GM19238 (cell line): ENCODE data around the gene ADNP.

Experiments
- DNase-seq: peaks from one replicate; pipeline ENCODE4 v3.0.0; 2011; ENCODE audit warnings: low spot score; ENCODE audit not compliant: insufficient read length

Gene ADNP

DNA sequence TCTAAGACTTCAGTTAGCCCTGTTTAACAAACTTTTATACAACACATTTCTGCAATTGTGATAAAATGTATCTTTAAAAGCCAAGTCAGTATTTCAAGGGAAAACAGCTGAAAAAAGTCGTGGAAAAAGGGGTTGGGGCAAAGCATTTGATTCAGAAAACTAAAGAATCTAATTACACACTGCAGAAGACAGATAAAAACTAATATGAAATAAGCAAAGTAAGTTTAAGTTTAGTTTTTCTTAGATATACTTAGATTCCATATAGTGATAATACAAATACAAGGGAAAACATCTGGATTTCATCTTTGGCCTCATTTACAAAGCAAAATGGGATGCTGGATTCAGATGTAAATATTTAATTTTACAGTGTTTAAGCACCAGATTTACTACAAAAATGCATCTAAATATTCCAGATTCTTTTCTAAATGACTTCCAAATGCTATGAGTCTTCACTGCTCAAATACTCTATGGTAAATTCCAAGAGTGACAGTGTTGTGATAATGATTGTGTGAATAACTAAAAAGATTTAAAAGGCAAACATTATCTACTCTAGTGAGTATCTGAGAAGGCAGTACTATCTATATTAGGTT is 1.5 kb upstream of the ADNP start:
- DNase-seq = no peak

DNA sequence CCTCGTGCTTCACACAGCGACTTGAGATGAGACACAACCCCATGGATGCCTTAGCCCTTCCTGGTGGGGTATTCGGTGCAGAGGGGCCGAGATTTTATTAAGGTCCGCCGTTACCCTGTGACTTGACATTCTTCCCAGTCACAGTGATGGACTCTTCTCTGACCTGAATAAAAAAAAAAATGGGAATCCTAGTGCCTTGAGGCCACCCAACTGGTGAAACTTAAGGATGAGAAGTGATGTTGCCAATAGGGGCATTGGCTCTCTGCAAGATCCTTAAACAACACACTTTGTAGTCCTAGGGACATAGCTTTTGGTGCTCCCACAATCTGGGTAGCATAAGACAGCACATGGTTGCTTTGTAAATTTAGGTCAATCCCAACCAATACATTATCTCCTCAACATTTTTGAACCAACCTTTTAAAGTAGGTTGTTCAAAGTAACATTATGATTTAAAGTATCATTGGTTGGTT is 814 bp upstream of the ADNP start:
- no peak for DNase-seq

DNA sequence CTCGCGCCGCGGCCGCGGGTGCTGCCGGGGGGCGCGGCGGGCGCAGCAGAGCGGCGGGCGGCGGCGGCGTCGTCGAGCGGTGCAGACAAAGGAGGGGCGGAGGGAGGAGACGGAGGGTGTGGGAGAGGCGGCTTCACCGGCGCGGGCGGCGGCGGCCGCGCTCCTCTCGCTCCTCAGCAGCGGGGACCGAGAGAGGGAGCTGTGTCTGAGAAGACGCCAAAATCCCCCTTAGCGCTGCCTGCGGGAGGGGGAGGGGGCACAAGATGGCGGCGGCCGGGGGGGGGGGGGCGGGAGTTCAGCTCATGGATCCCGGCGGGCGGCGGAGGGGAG is 296 bp downstream of the ADNP start:
- peak; percentile 32 for DNase-seq

DNA sequence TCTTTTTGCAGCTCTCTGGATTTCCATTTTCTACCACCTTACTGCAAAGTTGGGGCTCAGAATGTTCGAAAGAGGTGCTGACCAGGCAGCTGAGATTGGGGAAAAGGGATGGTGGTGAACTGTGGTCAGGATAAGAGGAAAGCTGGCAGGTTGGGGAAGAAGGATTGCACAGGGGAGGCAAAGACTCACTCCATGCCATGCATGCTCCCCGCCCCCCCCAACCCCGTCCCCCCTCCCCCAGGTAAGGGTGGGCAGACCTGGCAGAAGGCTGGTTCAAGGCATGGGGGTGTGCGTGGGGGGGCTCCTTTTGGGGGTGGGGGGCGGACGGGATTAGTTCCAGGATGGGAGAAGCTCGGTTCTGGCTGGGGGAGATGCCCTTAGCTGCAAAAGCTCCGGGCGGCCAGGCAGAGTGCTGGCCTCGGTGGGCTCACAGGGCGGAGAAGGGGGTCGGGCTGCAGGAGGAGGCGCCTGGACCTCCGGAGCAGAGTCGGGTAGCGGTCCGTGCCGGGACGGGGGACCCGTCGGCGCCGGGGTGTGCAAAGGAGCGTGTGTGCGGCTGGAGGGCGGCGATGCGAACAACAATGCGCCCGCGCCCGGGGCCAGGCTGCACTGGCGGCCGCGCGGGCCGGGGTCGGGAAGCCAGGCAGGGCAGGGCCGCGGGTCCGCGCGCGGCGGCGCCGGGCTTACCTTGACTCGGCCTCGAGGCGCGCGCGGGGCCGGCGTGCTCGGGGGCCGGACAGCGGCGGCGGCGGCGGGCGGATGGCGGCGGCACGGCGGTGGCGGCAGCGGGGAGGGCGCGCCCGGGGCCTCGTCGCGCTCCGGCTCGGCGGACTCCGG is 880 bp downstream of the ADNP start:
- DNase-seq = no peak

DNA sequence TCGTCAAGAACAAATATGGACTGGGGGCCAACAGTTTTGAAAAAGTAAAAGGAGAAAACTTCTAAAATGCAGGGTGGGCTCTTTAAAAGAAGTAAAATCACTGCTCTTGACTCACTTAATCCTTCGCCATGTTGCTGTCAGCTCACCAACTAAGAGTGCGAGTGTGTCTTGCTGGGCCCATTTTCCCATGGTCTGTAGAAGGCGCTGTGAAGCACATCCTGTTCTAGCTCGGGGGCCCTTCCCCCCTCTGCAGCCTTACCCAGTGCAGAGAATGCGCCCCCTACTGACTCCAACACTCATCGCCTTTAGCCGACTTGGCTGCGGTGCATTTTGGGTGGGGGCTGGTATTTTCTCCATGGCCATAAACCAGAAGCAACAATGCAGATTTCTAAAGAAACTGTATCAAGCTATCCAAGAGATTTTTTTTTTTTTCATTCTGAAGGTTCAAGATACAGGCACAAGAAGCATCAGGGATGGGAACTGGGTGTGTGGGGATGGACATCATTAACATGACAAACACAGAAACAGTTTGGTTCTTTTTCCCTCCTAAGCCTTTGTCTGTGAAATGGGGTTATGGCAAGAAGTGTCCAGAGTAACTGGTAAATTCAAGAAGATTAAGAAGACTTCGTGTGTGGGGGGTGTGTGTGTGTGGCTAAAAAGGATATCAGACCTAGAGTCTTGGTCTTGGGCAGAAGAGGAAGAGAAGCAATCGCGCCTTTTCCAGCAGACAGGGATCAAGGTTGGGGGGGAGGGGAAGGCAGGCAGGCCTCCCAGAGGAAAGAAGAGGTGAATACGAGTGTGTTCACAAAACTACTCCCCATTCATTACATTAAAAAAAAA is 1.7 kb downstream of the ADNP start:
- peak; percentile 73 for DNase-seq

DNA sequence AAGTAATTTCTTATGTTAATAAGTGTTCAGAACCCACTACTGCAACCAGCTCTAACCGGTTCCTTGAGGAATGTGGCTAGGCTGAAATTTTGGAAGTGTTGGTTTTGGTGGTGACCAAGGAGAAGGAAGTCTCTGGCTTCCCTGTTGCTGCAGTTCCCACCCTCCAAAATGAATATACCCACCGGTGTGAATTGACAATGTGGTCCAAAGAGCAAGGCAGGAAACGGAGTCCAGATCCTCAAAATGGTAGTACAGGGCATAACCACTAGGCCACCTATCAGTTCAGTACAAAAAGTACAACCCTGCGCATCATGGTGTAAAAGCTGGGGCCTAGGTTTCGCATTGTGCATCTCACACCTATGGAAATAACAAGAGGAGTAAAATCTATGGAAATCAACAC is 2.8 kb downstream of the ADNP start:
- DNase-seq = no peak

DNA sequence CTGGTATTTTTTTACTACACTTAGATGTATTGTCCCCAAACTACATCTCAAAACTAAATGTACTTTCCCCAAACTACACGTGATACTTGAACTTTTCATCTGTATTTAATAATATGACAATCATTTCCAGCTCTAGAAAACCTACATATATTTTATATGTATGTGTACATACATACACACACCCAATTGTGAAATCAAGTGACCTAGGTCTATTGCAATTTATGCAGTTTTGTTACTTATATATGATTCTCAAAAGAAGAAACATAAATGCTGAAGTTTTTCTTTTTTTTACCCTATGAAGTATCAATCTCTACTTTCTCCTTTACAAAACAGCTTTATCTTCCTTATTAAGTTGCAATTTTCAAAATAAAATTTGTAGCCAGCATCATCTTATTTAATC is 4.7 kb downstream of the ADNP start:
- no peak for DNase-seq

DNA sequence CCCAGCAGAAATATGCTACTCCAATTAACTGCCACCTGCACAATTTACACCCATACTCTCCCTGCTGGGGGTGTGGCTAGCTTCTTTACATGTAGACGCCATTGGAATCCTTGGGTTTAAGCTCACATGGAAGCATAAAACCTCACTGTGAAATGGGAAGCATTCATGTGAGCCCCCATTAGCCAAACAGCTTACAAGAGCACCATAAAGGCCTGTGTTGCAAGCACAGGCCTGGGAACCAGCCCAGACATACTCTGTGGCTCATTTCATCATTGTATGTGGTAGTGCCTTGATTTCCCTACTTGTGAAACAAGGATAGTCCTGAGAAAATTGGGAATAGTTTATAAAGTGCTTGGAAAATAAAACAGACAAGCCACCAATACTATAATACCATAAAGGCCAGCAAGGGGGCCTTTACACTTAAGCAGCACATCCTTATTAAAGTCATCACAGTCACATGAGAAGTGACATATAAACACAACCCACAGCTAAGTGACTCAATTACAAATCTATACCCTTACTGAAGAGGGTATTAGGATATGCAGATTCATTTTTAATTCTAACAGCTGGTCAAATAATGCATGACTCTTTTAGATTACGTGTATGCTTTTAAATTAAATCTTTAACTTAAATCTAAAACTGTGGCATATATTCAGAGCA is 6.8 kb downstream of the ADNP start:
- DNase-seq = no peak

DNA sequence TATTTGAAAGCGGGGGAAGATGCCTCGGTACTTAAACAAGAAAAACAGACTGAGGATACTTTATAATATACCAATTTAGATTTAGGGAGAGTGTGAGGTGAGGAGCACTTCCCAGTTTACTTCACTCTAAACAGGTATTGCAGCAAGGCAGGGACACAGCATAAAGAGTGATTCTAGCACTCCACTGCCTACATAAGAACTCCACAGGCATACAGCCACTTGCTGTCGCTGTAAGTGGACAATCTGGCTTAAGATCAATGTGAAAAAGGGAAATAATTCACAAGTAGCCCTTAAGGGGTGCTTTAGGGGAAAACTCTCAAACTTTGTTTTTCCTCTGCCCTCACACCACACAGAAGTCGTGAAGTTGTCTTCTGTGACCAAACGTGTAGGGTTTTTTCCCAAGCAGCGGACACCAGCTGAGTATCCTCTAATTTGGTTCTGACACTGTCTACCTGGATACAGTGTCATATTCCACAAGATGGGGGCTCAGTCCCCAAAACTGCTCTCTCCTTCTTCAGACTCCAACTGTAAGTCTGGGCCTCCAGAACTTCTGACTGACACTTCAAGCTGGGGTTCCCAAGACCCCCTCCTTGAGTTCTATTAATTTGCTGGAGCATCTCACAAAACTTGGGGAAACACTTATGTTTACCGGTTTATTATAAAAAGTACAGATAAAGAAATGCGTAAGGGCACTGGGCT is 9.3 kb downstream of the ADNP start:
- no peak for DNase-seq

DNA sequence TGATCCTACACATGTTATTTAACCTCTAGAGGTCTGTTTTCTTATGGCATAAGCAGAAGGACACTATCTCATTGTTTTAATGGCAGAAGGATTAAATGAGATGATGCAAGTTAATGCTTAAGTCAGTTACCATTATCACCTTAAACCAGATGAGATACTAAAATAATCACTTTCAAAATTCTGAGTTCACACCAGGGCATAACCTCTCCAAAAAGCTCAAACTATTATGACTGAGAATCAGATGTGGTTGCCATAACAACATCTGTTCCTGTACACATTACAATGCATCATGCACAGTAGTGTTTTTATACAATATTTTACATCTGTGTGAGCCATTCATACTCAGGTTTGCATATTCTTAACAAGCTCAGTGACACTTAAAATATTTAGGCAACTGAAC is 10.2 kb downstream of the ADNP start:
- DNase-seq = no peak

DNA sequence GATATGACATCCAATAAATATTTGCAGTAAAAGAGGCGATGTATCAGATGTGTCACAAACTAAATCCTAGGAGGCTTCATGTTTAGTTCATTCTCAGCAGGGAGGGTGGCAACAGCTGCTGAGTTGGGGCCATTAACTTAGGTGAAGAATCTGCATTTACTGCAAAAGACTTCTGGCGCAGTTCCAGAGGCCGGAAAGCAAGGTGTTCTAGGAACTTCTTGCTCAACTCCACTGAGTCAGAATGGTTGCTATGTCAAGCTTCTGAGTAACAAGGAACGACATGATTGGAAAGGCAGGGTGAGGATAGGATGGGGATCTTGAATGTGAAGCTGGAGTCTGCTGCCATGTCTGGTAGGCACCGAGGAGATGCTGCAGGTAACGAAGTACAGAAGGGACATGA is 11.7 kb downstream of the ADNP start:
- no peak for DNase-seq

DNA sequence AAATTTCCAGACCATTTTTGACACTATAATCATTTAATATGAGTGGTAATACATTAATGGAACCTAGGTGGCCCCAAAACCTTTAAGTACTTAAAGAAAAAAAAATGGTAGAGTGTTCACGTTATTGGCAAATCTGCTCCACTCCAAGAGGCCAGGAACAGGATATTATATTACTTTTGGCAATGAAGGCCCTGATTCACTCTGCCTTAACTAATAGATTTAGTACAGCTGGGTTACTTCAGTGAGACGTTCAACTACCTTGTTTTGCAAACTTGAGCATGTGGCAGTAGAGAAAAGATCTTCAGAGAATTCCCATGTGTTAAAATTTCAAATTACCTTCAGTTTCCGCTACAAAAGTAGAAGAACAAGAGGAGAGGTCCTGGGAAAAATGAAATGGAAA is 12.8 kb downstream of the ADNP start:
- no peak for DNase-seq

DNA sequence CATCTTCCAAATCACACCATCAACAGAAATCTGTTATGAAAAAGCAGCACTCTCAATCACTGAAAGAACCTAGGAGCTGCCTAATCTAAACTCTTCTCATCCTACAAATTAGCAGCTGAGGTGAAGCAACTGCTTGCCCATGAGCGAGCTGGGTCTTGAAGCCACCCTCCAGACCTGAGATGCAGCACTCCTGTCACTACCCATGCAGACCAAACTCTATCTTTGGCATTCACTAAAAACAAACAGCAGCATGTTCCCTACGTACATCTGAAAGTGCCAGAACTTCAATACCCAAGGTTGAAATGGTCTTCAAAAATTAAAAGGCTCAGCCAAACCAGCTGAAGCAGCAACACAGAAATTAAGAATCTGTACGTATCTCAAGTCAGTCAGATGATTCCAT is 14.3 kb downstream of the ADNP start:
- no peak for DNase-seq

DNA sequence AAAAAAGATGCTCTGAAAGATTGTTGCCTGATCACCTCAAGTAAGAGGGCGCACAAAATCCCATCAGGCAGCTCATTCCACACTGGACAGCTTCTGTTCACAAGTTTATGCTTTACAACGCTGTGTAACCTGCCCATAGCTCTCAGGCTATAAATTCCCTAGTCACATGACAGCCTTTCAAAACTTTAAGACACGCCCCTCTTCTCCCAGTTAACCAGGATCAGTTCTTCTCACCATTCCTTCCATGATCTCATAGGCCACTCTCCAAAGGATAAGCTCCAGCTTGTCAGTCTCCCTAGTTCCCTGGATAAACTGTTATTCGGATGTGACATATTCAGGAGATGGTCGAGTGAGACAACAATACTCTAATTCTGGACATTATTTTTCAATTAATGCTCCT is 15.0 kb downstream of the ADNP start:
- DNase-seq = no peak

DNA sequence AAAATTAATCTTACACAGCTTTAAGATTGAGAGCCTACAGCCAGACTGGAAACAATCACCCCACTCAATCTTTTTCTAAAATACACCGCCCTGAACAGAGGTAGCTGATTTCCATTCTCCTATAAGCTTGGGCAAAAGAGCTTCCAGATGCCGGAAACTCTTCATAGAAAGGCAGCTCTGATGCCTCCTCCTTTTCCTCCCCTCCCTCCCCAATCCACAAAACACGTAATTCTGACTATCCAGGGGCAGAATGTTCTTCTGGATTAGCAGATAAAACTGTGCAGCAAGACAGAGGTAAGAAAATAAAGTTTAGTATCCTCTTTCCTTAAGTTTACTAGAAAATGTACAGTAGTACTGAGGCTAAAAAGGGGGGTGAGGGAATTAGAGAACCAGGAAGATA is 15.8 kb downstream of the ADNP start:
- DNase-seq = no peak

DNA sequence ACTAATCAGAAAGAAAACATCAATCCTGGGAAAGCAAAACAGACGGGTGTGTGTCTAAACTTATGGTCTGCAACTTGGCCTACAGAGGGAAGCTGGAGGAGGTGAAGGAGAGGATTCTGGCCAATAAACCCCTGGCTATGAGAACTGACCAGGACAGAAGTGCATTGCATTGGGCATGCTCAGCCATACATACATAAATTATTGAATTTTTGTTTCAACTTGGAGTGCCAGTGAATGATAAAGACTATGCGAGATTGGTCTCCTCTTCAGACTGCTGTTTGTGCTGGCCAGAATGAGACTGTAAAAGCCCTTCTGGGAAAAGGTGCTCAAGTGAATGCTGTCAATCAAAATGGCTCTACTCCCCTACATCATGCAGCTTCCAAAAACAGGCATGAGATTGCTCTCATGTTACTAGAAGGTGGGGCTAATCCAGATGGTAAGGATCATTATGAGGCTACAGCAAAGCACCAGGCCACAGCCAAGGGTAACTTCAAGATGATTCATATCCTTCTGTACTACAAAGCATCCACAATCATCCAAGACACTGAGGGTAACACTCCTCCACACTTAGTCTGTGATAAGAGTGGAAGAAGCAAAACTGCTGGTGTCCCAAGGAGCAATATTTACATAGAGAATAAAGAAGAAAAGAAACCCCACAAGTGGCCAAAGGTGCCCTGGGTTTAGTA is 17.4 kb downstream of the ADNP start:
- DNase-seq = no peak

DNA sequence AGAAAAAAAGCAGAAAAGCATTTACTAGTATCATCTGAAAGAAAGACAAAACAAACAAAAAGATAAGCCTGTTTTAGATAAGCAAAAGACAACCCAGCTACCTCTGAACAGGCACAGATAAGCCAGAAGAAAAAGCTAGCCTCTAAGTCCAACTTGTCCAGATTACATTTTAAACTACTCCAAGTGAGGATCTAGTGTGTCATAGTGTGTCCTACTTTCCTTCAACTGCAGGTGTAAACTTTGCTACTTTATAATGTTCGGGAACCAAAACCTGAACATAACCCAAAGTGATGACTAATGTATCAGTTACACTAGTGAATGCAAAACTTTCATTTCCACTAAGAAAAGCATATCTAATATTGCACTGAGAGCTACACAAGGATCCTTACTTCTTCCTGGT is 19.5 kb downstream of the ADNP start:
- DNase-seq = no peak

DNA sequence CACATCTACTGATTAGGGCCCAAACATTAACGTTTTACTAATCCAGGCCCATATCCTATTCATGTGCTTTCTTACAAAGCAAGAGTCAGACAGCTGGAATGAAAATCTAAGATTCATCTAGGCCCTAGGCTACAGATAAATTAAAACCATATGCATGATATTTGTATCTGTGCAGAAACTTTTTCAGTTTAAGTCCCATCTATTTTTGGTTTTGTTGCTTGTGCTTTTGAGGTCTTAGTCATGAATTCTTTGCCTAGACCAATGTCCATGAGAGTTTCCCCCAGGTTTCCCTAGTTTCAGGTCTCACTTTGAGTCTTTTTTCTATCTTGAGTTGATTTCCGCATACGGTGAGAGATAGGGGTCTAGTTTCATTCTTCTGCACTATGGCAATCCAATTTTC is 20.2 kb downstream of the ADNP start:
- no peak for DNase-seq

DNA sequence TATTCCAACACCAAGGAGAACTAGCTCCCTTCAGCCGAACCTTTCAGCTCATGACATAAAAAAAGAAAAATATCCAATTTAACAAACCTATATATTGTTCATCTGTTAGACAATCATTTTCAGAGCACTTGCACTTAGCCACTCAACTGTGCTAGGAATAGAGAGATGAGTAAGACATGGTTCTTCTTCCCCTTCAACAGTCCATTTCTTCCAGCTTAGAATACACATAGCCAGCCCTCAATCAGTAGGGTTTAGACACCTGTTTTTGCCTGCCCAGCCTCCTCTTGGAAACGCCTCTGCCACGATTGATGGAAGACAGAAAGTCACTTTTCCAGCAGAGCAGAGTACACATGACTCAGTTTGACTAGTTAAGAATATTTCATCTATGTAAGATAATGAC is 21.8 kb downstream of the ADNP start:
- no peak for DNase-seq

DNA sequence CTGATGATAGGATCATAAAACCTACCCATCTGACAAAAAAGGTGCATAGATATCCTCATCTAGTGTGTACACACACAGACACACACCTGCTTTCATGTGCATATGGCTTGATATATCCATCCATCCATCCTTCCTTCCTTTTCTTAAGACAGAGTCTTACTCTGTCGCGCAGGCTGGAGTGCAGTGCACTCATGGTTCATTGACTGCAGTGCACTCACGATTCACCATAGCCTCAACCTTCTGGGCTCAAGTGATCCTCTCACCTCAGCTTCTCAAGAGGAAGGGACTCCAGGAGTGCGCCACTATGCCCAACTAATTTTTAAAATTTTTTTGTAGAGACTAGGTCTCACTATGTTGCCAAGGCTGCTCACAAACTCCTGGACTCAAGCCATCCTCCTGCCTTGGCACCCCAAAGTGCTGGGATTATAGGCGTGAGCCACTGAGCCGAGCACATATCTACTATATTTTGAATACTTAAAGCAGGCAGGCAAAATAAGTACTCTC is 27.1 kb downstream of the ADNP start:
- DNase-seq = no peak
